ENCODE data around the gene SPECC1L.

GRCh38 chr22:24424001-24424900 is 153.6 kb downstream of the SPECC1L start:
- TF ChIP-seq CTCF (IDR thresholded peaks at IDR 0.05) (no peak), POLR2A (IDR thresholded peaks at IDR 0.05) (no peak)

Measured in uterus (tissue), 2 donors.